Endothelial cell of umbilical vein (primary cell): ENCODE measurements around the gene COL28A1. TPM values are rescaled to one million over a fixed set of nuclear protein-coding genes. Genes with fewer than 3 reads are reported as not detected.

Source experiments
- BruUV-seq: library from RNA; stranded (reverse); fragments of 400-500 nt; replicated peaks from 2 replicates; lab custom pipeline; 2021; lab: Mats Ljungman, UMichigan
- CTCF ChIA-PET: fragments of 300-600, 350-600 bp; sonication (Branson Sonifier 250); formaldehyde crosslinking; loops from one replicate; lab custom pipeline; 2021; ENCODE audit warnings: antibody characterized with exemption, inconsistent platforms; lab: Charles Lee
- POLR2A ChIA-PET: fragments of 300-600, 350-600 bp; sonication (Branson Sonifier 250); formaldehyde crosslinking; loops from one replicate; lab custom pipeline; 2021; ENCODE audit warnings: antibody characterized with exemption, inconsistent platforms; lab: Charles Lee
- DNase-seq: peaks from one replicate; pipeline ENCODE4 v3.0.0-alpha.2; 2011; ENCODE audit warnings: low read depth, low spot score
- FAIRE-seq: peaks from 2 replicates; lab custom pipeline; 2011; peaks lifted over from hg19 to GRCh38; lab: Jason Lieb, UNC
- H2AFZ ChIP-seq: 2 replicates; pipeline ENCODE4 v1.6.0; 2012; ENCODE audit warnings: low read depth, low read length, control low read depth, inconsistent platforms
- H3K27ac ChIP-seq: 2 replicates; pipeline ENCODE4 v1.5.1; 2011; ENCODE audit warnings: low read depth, mild to moderate bottlenecking, control low read depth, low read length, moderate library complexity; ENCODE audit not compliant: insufficient read depth
- H3K27me3 ChIP-seq, 2 experiments: 2 replicates each; pipeline versions ENCODE4 v1.6.0 to v1.6.1; 2011; ENCODE audit warnings: low read length in 2 of 2, mixed read lengths in 1 of 2; ENCODE audit not compliant: control insufficient read depth in 2 of 2, insufficient read depth in 2 of 2
- H3K36me3 ChIP-seq, 2 experiments: 2 replicates in 1 of 2; 3 replicates in 1 of 2; pipeline ENCODE4 v1.5.1; 2011; ENCODE audit warnings: low read length in 2 of 2, mild to moderate bottlenecking in 1 of 2, moderate library complexity in 1 of 2; ENCODE audit not compliant: control insufficient read depth in 2 of 2, insufficient read depth in 2 of 2; ENCODE audit errors: extremely low read depth in 1 of 2
- H3K4me1 ChIP-seq: 3 replicates; pipeline ENCODE4 v1.5.1; 2011; ENCODE audit warnings: mild to moderate bottlenecking, low read length; ENCODE audit not compliant: control insufficient read depth, insufficient read depth; ENCODE audit errors: extremely low read depth
- H3K4me2 ChIP-seq: 2 replicates; pipeline ENCODE4 v1.6.1; 2011; ENCODE audit warnings: low read length, control low read depth, mixed read lengths; ENCODE audit not compliant: insufficient read depth
- H3K4me3 ChIP-seq, 3 experiments: fragments of 200-600 bp in 1 of 3; sonication (generic), shearing (Covaris generic) in 1 of 3; replicated peaks in 1 of 3; 2 replicates each; pipeline ENCODE4 v1.5.1; 2011 to 2016; ENCODE audit warnings: control low read depth in 3 of 3, low read length in 3 of 3, mild to moderate bottlenecking in 2 of 3, inconsistent platforms in 1 of 3, low read depth in 1 of 3, moderate library complexity in 1 of 3; ENCODE audit not compliant: insufficient read depth in 1 of 3
- H3K79me2 ChIP-seq: 2 replicates; pipeline ENCODE4 v1.6.0; 2012; ENCODE audit warnings: low read length, inconsistent platforms; ENCODE audit not compliant: control insufficient read depth, insufficient read depth
- H3K9ac ChIP-seq: replicated peaks from 2 replicates; pipeline ENCODE3; 2011; ENCODE audit warnings: low read length, control low read depth; ENCODE audit not compliant: insufficient read depth; ENCODE audit errors: extremely low read depth
- H3K9me1 ChIP-seq: replicated peaks from 3 replicates; pipeline ENCODE4 v1.6.0; 2011; ENCODE audit warnings: mild to moderate bottlenecking, low read length; ENCODE audit not compliant: control insufficient read depth, insufficient read depth; ENCODE audit errors: extremely low read depth
- H3K9me3 ChIP-seq: replicated peaks from 2 replicates; pipeline ENCODE4 v1.5.1; 2012; ENCODE audit warnings: low read length, inconsistent platforms; ENCODE audit not compliant: control insufficient read depth, insufficient read depth
- H4K20me1 ChIP-seq: replicated peaks from 2 replicates; pipeline ENCODE3; 2011; ENCODE audit warnings: mild to moderate bottlenecking, low read length; ENCODE audit not compliant: control insufficient read depth, insufficient read depth; ENCODE audit errors: extremely low read depth
- EZH2 ChIP-seq: IDR thresholded peaks from 2 replicates; pipeline ENCODE4 v1.6.1; 2012; ENCODE audit warnings: borderline replicate concordance, low read depth, mild to moderate bottlenecking, moderate library complexity, low read length, inconsistent platforms; ENCODE audit not compliant: severe bottlenecking
- FOS ChIP-seq: IDR thresholded peaks from 2 replicates; pipeline ENCODE4 v1.6.1; 2011; ENCODE audit warnings: mild to moderate bottlenecking, low read length, moderate library complexity, borderline replicate concordance; ENCODE audit not compliant: insufficient read depth
- JUN ChIP-seq: IDR thresholded peaks from 2 replicates; pipeline ENCODE4 v1.6.1; 2011; ENCODE audit warnings: borderline replicate concordance, low read depth; ENCODE audit not compliant: insufficient read length, insufficient read depth
- MYC ChIP-seq: IDR thresholded peaks from one replicate; pipeline ENCODE4 v1.6.1; 2011; ENCODE audit warnings: mild to moderate bottlenecking, low read depth, low read length
- POLR2A ChIP-seq: IDR thresholded peaks from 2 replicates; pipeline ENCODE4 v1.6.1; 2012; ENCODE audit warnings: low read depth, mild to moderate bottlenecking, control low read depth, low read length
- POLR2AphosphoS5 ChIP-seq: IDR thresholded peaks from 2 replicates; pipeline ENCODE4 v1.6.1; 2012; ENCODE audit warnings: low read depth, mild to moderate bottlenecking, control low read depth, low read length, moderate library complexity; ENCODE audit not compliant: insufficient read depth
- dilution Hi-C: fragments of 300-500 bp; cut with MboI; formaldehyde crosslinking; loops from one replicate; pipeline ENCODE4 v1.15.0; 2019; ENCODE audit warnings: low sequenced_read_pairs; ENCODE audit not compliant: extremely low pct_ligation_motif_present
- intact Hi-C: fragments of 100-400 bp; cut with micrococcal nuclease; formaldehyde crosslinking; loops from one replicate; pipeline ENCODE4 v1.10.0; 2022
- polyA plus RNA-seq, 4 experiments: library from polyadenylated mRNA; depleted of rRNA in 3 of 4; stranded (reverse) in 3 of 4; unstranded in 1 of 4; fragments of >200 nt; gene quantifications; 2 replicates each; pipeline versions ENCODE4 v1.2.1 to v1.2.3, GENCODE V29; 2011 to 2012; ENCODE audit warnings: missing spikeins in 1 of 4
- total RNA-seq: library from RNA; stranded (reverse); gene quantifications from 2 replicates; pipeline ENCODE4 v1.2.3, GENCODE V29; 2021
- TF ChIP-seq, protein P1 (sequence below), 2 donors: IDR thresholded peaks; 1 replicate in 1 of 2; 2 replicates in 1 of 2; pipeline ENCODE4 v1.5.1; 2011; ENCODE audit warnings: low read length in 2 of 2, mild to moderate bottlenecking in 2 of 2, moderate library complexity in 2 of 2, control low read depth in 1 of 2, inconsistent platforms in 1 of 2, low read depth in 1 of 2; ENCODE audit not compliant: insufficient read depth in 1 of 2; ENCODE audit errors: extremely low read depth in 1 of 2

The COL28A1 gene
- total and polyA plus RNA-seq, 2 donors (not counting 3 experiments of a cell fraction or from before 2014, with no cell fraction given): not detected

DNA sequence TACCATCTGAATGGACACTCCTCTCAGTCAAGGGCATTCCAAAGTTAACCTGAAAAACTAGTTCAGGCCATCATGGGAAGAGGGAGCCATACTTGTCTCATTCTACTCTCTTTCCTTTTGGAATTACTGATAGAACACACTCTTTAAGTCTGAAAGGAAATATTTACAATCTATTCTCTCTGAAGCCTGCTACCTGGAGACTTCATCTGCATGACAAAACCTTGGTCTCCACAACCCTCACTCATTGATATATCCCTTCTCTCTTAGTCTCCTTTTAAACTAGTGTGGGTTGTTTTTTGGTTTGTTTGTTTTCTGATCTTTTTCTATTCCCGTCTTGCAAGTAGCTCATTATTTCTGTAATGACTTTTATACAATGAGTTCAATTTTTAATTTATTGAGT is 183.8 kb downstream of the COL28A1 start:
- dilution Hi-C loops (no loop called here), intact Hi-C loops (no loop called here)
- DNase-seq (no peak), FAIRE-seq (no peak)
- Histone ChIP-seq H3K9me1 (no peaks in the 10 kb centered on the region), H3K4me1 (no peaks in the 10 kb centered on the region), H3K36me3 (no peaks in the 10 kb centered on the region), H3K4me2 (no peak overlapping the region), H3K4me3 (no peak overlapping the region), H4K20me1 (no peaks in the 10 kb centered on the region), H3K9me3 (no peaks in the 10 kb centered on the region), H3K27ac (no peak overlapping the region), H3K27me3 (no peaks in the 10 kb centered on the region), H3K9ac (no peak overlapping the region), H2AFZ (no peak overlapping the region), H3K79me2 (no peaks in the 10 kb centered on the region)
- BruUV-seq: no TSS peak
- POLR2A ChIA-PET: no interaction called here
- CTCF ChIA-PET: interaction anchor here (0.6 to 1.4 kb wide), 3 partner anchors 11 to 249 kb away, joined by 3 read pairs; no protein-coding TSS in a partner anchor
- TF ChIP-seq POLR2AphosphoS5 (no peak), FOS (no peak)
- TF ChIP-seq, protein P1, sequence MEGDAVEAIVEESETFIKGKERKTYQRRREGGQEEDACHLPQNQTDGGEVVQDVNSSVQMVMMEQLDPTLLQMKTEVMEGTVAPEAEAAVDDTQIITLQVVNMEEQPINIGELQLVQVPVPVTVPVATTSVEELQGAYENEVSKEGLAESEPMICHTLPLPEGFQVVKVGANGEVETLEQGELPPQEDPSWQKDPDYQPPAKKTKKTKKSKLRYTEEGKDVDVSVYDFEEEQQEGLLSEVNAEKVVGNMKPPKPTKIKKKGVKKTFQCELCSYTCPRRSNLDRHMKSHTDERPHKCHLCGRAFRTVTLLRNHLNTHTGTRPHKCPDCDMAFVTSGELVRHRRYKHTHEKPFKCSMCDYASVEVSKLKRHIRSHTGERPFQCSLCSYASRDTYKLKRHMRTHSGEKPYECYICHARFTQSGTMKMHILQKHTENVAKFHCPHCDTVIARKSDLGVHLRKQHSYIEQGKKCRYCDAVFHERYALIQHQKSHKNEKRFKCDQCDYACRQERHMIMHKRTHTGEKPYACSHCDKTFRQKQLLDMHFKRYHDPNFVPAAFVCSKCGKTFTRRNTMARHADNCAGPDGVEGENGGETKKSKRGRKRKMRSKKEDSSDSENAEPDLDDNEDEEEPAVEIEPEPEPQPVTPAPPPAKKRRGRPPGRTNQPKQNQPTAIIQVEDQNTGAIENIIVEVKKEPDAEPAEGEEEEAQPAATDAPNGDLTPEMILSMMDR (IDR thresholded peaks at IDR 0.05; ENCODE audit: extremely low read depth in 1 of 2, insufficient read depth in 1 of 2, low read depth in 1 of 2, low read length in 2 of 2): no peak

DNA sequence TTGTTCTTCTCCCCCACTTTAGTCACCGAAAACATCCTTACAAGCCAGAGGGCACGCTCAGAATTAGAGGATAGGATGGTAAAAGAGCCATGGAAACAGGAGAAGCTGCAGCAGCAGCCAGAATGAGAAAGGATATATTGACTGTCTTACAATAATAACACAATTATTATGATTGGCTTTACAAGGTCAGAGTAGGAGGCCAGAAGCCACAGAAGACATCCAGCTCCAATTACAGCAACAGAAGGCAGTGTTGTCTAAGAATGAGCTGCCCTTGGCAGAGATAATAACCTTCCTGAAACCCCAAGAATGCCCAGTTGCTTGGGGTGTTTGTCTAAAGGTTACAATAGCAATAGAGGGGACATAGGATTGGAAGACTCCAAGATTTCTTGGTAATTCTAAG is 184.5 kb downstream of the COL28A1 start:
- Histone ChIP-seq H3K36me3 (no peaks in the 10 kb centered on the region), H3K4me2 (no peak overlapping the region), H3K4me3 (no peak overlapping the region), H3K9me1 (no peaks in the 10 kb centered on the region), H3K27ac (no peak overlapping the region), H3K9ac (no peak overlapping the region), H3K9me3 (no peaks in the 10 kb centered on the region), H2AFZ (no peak overlapping the region), H4K20me1 (no peaks in the 10 kb centered on the region), H3K4me1 (no peaks in the 10 kb centered on the region), H3K79me2 (no peaks in the 10 kb centered on the region), H3K27me3 (no peaks in the 10 kb centered on the region)
- no peak for TF ChIP-seq MYC
- no peak for TF ChIP-seq JUN
- TF ChIP-seq, protein P1 (IDR thresholded peaks at IDR 0.05; ENCODE audit: extremely low read depth in 1 of 2, insufficient read depth in 1 of 2, low read depth in 1 of 2, low read length in 2 of 2): no peak
- no peak for TF ChIP-seq EZH2
- TF ChIP-seq POLR2A: no peak
- intact Hi-C loops: no loop called here
- no TSS peak for BruUV-seq
- CTCF ChIA-PET: interaction anchor here (1.2 to 1.4 kb wide), 2 partner anchors 12 to 248 kb away, joined by 3 read pairs; no protein-coding TSS in a partner anchor
- DNase-seq (no peak), FAIRE-seq (no peak)
- POLR2A ChIA-PET: no interaction called here
- dilution Hi-C loops: no loop called here
